SU-DHL-6 (cell line): ENCODE measurements around the gene C5orf15.

Experiments used
- H2AFZ ChIP-seq: fragments of 200-600 bp; sonication (generic); 2 replicates; pipeline ENCODE4 v1.6.1; 2014; ENCODE audit warnings: low read depth, mild to moderate bottlenecking, moderate library complexity, mixed read lengths, antibody characterized with exemption, low read length; ENCODE audit not compliant: severe bottlenecking
- H3F3A ChIP-seq: fragments of 200-600 bp; shearing (Covaris generic); 2 replicates; pipeline ENCODE4 v1.6.0; 2016; ENCODE audit warnings: antibody characterized with exemption, mild to moderate bottlenecking; ENCODE audit not compliant: insufficient read depth
- H3K27ac ChIP-seq: fragments of 200-600 bp; sonication (generic); 2 replicates; pipeline ENCODE4 v1.5.1; 2016; ENCODE audit warnings: low read depth, mild to moderate bottlenecking, low read length, moderate library complexity, mixed read lengths
- H3K27me3 ChIP-seq: fragments of 200-600 bp; sonication (generic), shearing (Covaris generic); 2 replicates; pipeline ENCODE4 v1.6.0; 2014; ENCODE audit warnings: mild to moderate bottlenecking, low read length
- H3K36me3 ChIP-seq: fragments of 200-600 bp; sonication (generic); 2 replicates; pipeline ENCODE4 v1.6.1; 2014; ENCODE audit warnings: mild to moderate bottlenecking, low read length, mixed read lengths
- H3K4me2 ChIP-seq: fragments of 300-600, 200-600 bp; shearing (Covaris generic), sonication (generic); 2 replicates; pipeline ENCODE4 v1.6.0; 2014; ENCODE audit warnings: low read length, low read depth, mild to moderate bottlenecking; ENCODE audit not compliant: poor library complexity, severe bottlenecking
- H3K4me3 ChIP-seq: fragments of 200-600 bp; sonication (generic); 2 replicates; pipeline ENCODE4 v1.5.1; 2014; ENCODE audit warnings: antibody characterized with exemption, low read length, mild to moderate bottlenecking, mixed read lengths; ENCODE audit not compliant: insufficient read depth, poor library complexity, severe bottlenecking
- H3K79me2 ChIP-seq: fragments of 200-600 bp; sonication (generic); 2 replicates; pipeline ENCODE4 v1.6.1; 2014; ENCODE audit warnings: mild to moderate bottlenecking, low read length, moderate library complexity; ENCODE audit not compliant: insufficient read depth
- H3K9ac ChIP-seq: fragments of 200-600 bp; sonication (generic); 2 replicates; pipeline ENCODE4 v1.7.0; 2014; ENCODE audit warnings: mild to moderate bottlenecking, low read length
- H3K9me2 ChIP-seq: fragments of 200-600 bp; sonication (generic); replicated peaks from 2 replicates; pipeline ENCODE4 v1.6.1; 2014; ENCODE audit warnings: low read length; ENCODE audit not compliant: insufficient read depth
- H3K9me3 ChIP-seq: fragments of 200-600 bp; sonication (generic); 2 replicates; pipeline ENCODE4 v1.6.1; 2014; ENCODE audit warnings: low read length, mixed read lengths; ENCODE audit not compliant: insufficient read depth
- H4K20me1 ChIP-seq: fragments of 200-600 bp; sonication (generic); 2 replicates; pipeline ENCODE4 v1.6.1; 2014; ENCODE audit warnings: low read depth, mild to moderate bottlenecking, antibody characterized with exemption, low read length, moderate library complexity, mixed read lengths
- EZH2phosphoT487 ChIP-seq: fragments of 200-600 bp; sonication (generic), shearing (Covaris generic); conservative IDR thresholded peaks from 2 replicates; pipeline ENCODE4 v1.6.1; 2018; ENCODE audit warnings: mild to moderate bottlenecking, antibody characterized with exemption, low read length, moderate library complexity, mixed read lengths
- TF ChIP-seq, protein P1 (sequence below): fragments of 200-600 bp; sonication (generic); IDR thresholded peaks from one replicate; pipeline ENCODE4 v1.5.1; 2017; ENCODE audit warnings: antibody characterized with exemption, mild to moderate bottlenecking, low read length, moderate library complexity; ENCODE audit not compliant: insufficient read depth, poor library complexity, severe bottlenecking

C5orf15 gene

DNA sequence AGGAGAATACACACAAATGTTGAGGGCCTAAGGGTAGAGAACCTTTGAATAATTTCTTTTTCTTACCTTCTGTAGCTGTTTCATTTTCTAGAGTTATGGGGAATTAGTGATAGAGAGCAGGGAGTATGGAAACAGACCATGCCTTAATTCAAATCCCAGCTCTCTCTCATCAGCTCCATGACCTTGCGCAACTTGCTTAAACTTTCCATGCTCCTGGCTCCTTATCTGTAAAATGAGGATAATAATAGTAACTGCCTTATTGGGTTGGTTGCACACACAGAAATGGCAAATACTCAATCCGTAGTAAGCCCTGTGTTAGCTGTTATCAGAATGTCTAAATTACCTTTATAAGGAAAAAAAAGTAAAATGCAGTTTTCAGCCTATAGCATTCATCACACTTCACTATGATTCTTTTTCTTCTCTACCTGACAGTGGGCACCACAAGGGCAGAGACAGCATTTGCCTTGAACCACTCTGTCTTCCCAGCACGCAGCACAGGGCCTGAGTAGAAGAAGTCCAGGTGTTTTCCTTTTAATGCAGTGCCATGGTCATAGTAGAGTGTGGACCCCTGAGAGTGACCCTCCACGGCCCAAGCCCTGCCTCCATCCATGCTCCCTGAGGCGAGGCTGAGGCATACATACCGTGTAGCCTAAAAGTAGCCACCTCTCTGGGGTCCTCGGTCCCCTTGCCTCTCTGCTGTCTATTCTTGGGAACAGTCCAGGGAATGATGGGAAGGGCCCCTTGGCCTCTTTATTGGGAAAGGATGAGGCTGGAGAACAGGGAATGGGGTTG lies 17.4 kb downstream of the C5orf15 start:
- Histone ChIP-seq H4K20me1 (no peaks in the 10 kb centered on the region), H3K36me3 (no peaks in the 10 kb centered on the region)
- TF ChIP-seq, protein P1, sequence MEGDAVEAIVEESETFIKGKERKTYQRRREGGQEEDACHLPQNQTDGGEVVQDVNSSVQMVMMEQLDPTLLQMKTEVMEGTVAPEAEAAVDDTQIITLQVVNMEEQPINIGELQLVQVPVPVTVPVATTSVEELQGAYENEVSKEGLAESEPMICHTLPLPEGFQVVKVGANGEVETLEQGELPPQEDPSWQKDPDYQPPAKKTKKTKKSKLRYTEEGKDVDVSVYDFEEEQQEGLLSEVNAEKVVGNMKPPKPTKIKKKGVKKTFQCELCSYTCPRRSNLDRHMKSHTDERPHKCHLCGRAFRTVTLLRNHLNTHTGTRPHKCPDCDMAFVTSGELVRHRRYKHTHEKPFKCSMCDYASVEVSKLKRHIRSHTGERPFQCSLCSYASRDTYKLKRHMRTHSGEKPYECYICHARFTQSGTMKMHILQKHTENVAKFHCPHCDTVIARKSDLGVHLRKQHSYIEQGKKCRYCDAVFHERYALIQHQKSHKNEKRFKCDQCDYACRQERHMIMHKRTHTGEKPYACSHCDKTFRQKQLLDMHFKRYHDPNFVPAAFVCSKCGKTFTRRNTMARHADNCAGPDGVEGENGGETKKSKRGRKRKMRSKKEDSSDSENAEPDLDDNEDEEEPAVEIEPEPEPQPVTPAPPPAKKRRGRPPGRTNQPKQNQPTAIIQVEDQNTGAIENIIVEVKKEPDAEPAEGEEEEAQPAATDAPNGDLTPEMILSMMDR: no peak
- no peak for TF ChIP-seq EZH2phosphoT487

DNA sequence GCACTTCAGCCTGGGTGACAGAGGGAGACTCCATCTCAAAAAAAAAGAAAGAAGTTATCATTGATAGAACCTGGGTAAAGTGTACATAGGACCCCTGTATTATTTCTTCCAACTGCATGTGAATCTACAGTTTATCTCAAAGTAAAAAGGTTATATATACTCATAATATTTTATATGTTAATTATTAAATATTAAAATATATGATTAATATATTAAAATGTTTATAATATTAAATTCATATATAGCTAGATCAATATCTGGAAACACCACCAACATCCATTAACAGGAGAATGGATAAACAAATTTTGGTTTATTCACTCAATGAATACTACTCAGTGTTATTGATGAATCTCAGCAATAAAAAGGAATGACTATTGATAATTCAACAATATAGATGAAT lies 19.7 kb downstream of the C5orf15 start:
- Histone ChIP-seq H2AFZ (no peak overlapping the region), H3K9me2 (no peaks in the 10 kb centered on the region), H3K79me2 (no peaks in the 10 kb centered on the region), H3K9me3 (no peaks in the 10 kb centered on the region), H3K27me3 (no peaks in the 10 kb centered on the region), H3K27ac (no peak overlapping the region), H3K36me3 (no peaks in the 10 kb centered on the region), H3K4me3 (no peak overlapping the region), H3K4me2 (no peak overlapping the region), H4K20me1 (no peaks in the 10 kb centered on the region), H3F3A (no peaks in the 10 kb centered on the region), H3K9ac (no peak overlapping the region)
- TF ChIP-seq, protein P1: no peak

More for the DNA sequence above, 17.4 kb downstream of the C5orf15 start:
- Histone ChIP-seq H3K79me2 (no peaks in the 10 kb centered on the region), H3K4me3 (no peak overlapping the region), H3K9ac (no peak overlapping the region), H3K27ac (no peak overlapping the region), H2AFZ (no peak overlapping the region), H3K9me2 (no peaks in the 10 kb centered on the region), H3F3A (no peaks in the 10 kb centered on the region), H3K27me3 (no peaks in the 10 kb centered on the region), H3K9me3 (no peaks in the 10 kb centered on the region), H3K4me2 (no peak overlapping the region)

GRCh38 chr5:133947431-133947841 lies 21.0 kb downstream of the C5orf15 start:
- TF ChIP-seq EZH2phosphoT487: no peak
- TF ChIP-seq, protein P1: no peak
- no peak overlapping the region for H3K4me2 ChIP-seq
- no peak overlapping the region for H3K9ac ChIP-seq
- H4K20me1 ChIP-seq: no peaks in the 10 kb centered on the region
- no peaks in the 10 kb centered on the region for H3K79me2 ChIP-seq
- H2AFZ ChIP-seq: no peak overlapping the region
- no peaks in the 10 kb centered on the region for H3F3A ChIP-seq
- H3K4me3 ChIP-seq: no peak overlapping the region
- H3K9me3 ChIP-seq: no peaks in the 10 kb centered on the region
- H3K36me3 ChIP-seq: no peaks in the 10 kb centered on the region
- H3K27ac ChIP-seq: no peak overlapping the region
- H3K9me2 ChIP-seq: no peaks in the 10 kb centered on the region
- H3K27me3 ChIP-seq: no peaks in the 10 kb centered on the region
